H9 (cell line): Measurements from ENCODE around the gene RYR3. TPM values are rescaled to one million over a fixed set of nuclear protein-coding genes. Genes with fewer than 3 reads are reported as not detected.

Source experiments
- DNase-seq: peaks from one replicate; pipeline ENCODE4 v3.0.0-alpha.2; 2017
- H2AFZ ChIP-seq: one replicate; pipeline ENCODE4 v1.6.1; 2013; ENCODE audit warnings: mild to moderate bottlenecking, low read length, control low read depth, moderate library complexity
- H2AK5ac ChIP-seq: 2 replicates; pipeline ENCODE4 v1.6.1; 2013; ENCODE audit warnings: low read length, control low read depth, mixed read lengths; ENCODE audit not compliant: insufficient read length
- H2BK120ac ChIP-seq: one replicate; pipeline ENCODE4 v1.6.1; 2013; ENCODE audit warnings: low read depth, mild to moderate bottlenecking, low read length, control low read depth, inconsistent platforms; ENCODE audit not compliant: poor library complexity, severe bottlenecking
- H2BK12ac ChIP-seq: 2 replicates; pipeline ENCODE4 v1.6.1; 2013; ENCODE audit warnings: low read length, control low read depth, mixed read lengths, low read depth; ENCODE audit not compliant: insufficient read length
- H2BK15ac ChIP-seq: 2 replicates; pipeline ENCODE4 v1.6.1; 2013; ENCODE audit warnings: low read depth, low read length, control low read depth
- H2BK20ac ChIP-seq: one replicate; pipeline ENCODE4 v1.6.1; 2013; ENCODE audit warnings: low read depth, mild to moderate bottlenecking, low read length, control low read depth, inconsistent platforms; ENCODE audit not compliant: poor library complexity, severe bottlenecking
- H2BK5ac ChIP-seq: 2 replicates; pipeline ENCODE4 v1.6.1; 2013; ENCODE audit warnings: low read length, control low read depth, mixed read lengths; ENCODE audit not compliant: insufficient read length
- H3K14ac ChIP-seq: 2 replicates; pipeline ENCODE4 v1.6.1; 2013; ENCODE audit warnings: low read length, control low read depth; ENCODE audit not compliant: insufficient read depth
- H3K18ac ChIP-seq: 2 replicates; pipeline ENCODE4 v1.6.1; 2013; ENCODE audit warnings: low read depth, mild to moderate bottlenecking, mixed read lengths, low read length, control low read depth; ENCODE audit not compliant: insufficient read length
- H3K23ac ChIP-seq: 2 replicates; pipeline ENCODE4 v1.6.1; 2013; ENCODE audit warnings: low read length, control low read depth, mixed read lengths, low read depth; ENCODE audit not compliant: insufficient read length
- H3K23me2 ChIP-seq: 2 replicates; pipeline ENCODE4 v1.6.1; 2013; ENCODE audit warnings: low read depth, mild to moderate bottlenecking, mixed read lengths, low read length, control low read depth; ENCODE audit not compliant: insufficient read length, poor library complexity, severe bottlenecking
- H3K27ac ChIP-seq: 2 replicates; pipeline ENCODE4 v1.5.1; 2013; ENCODE audit warnings: low read length, control low read depth, mixed read lengths, low read depth; ENCODE audit not compliant: insufficient read length
- H3K27me3 ChIP-seq: 2 replicates; pipeline ENCODE4 v1.6.1; 2013; ENCODE audit warnings: low read length, control low read depth, inconsistent platforms; ENCODE audit not compliant: insufficient read depth
- H3K4ac ChIP-seq: 2 replicates; pipeline ENCODE4 v1.6.1; 2013; ENCODE audit warnings: low read depth, mild to moderate bottlenecking, control low read depth, inconsistent platforms, low read length, moderate library complexity
- H3K4me1 ChIP-seq: 2 replicates; pipeline ENCODE4 v1.6.1; 2013; ENCODE audit warnings: low read length, control low read depth, inconsistent platforms; ENCODE audit not compliant: insufficient read depth
- H3K4me2 ChIP-seq: 2 replicates; pipeline ENCODE4 v1.6.1; 2013; ENCODE audit warnings: low read length, control low read depth, mixed read lengths; ENCODE audit not compliant: insufficient read length, insufficient read depth
- H3K56ac ChIP-seq: 2 replicates; pipeline ENCODE4 v1.6.1; 2013; ENCODE audit warnings: low read depth, mild to moderate bottlenecking, mixed read lengths, low read length, control low read depth; ENCODE audit not compliant: insufficient read length
- H3K79me1 ChIP-seq: 2 replicates; pipeline ENCODE4 v1.6.1; 2013; ENCODE audit warnings: low read depth, mild to moderate bottlenecking, moderate library complexity, low read length, control low read depth, inconsistent platforms; ENCODE audit not compliant: insufficient read depth, poor library complexity, severe bottlenecking
- H3K79me2 ChIP-seq: 2 replicates; pipeline ENCODE4 v1.6.1; 2013; ENCODE audit warnings: low read length, control low read depth, inconsistent platforms; ENCODE audit not compliant: insufficient read depth
- H3K9ac ChIP-seq: 2 replicates; pipeline ENCODE4 v1.6.1; 2013; ENCODE audit warnings: low read length, control low read depth, mixed read lengths; ENCODE audit not compliant: insufficient read length; ENCODE audit errors: extremely low read depth
- H3K9me3 ChIP-seq: one replicate; pipeline ENCODE4 v1.6.1; 2013; ENCODE audit warnings: low read depth, low read length, inconsistent platforms; ENCODE audit not compliant: control insufficient read depth
- H3T11ph ChIP-seq: one replicate; pipeline ENCODE4 v1.6.1; 2013; ENCODE audit warnings: mild to moderate bottlenecking, low read length, control low read depth, inconsistent platforms
- H4K20me1 ChIP-seq: one replicate; pipeline ENCODE4 v1.6.1; 2013; ENCODE audit not compliant: control insufficient read depth, insufficient read length, insufficient read depth
- H4K5ac ChIP-seq: 2 replicates; pipeline ENCODE4 v1.6.1; 2013; ENCODE audit warnings: low read depth, mild to moderate bottlenecking, mixed read lengths, low read length, control low read depth; ENCODE audit not compliant: insufficient read length
- H4K8ac ChIP-seq: replicated peaks from 2 replicates; pipeline ENCODE4 v1.6.1; 2013; ENCODE audit warnings: low read length, control low read depth, mixed read lengths, low read depth; ENCODE audit not compliant: insufficient read length
- H4K91ac ChIP-seq: 2 replicates; pipeline ENCODE4 v1.6.1; 2013; ENCODE audit warnings: low read depth, mild to moderate bottlenecking, moderate library complexity, mixed read lengths, low read length, control low read depth; ENCODE audit not compliant: insufficient read length
- H3K27ac Mint-ChIP-seq, 3 experiments: 2 replicates in 2 of 3; 3 replicates in 1 of 3; pipeline ENCODE4 v1.8.0; 2020 to 2021; ENCODE audit warnings: mixed read lengths in 3 of 3, mild to moderate bottlenecking in 1 of 3, moderate library complexity in 1 of 3
- H3K27me3 Mint-ChIP-seq: 2 replicates; pipeline ENCODE4 v1.8.0; 2021; ENCODE audit warnings: low read depth, mild to moderate bottlenecking, moderate library complexity, mixed read lengths
- H3K36me3 Mint-ChIP-seq, 3 experiments: 2 replicates in 2 of 3; 3 replicates in 1 of 3; pipeline ENCODE4 v1.8.0; 2020 to 2021; ENCODE audit warnings: low read depth in 3 of 3, mixed read lengths in 3 of 3; ENCODE audit not compliant: insufficient read depth in 1 of 3
- H3K4me1 Mint-ChIP-seq, 2 experiments: 2 replicates each; pipeline ENCODE4 v1.8.0; 2020; ENCODE audit warnings: mixed read lengths in 2 of 2
- H3K4me3 Mint-ChIP-seq, 2 experiments: 2 replicates in 1 of 2; 3 replicates in 1 of 2; pipeline ENCODE4 v1.8.0; 2020 to 2021; ENCODE audit warnings: mild to moderate bottlenecking in 2 of 2, mixed read lengths in 2 of 2, moderate library complexity in 1 of 2
- H3K9me3 Mint-ChIP-seq, 2 experiments: 2 replicates in 1 of 2; 3 replicates in 1 of 2; pipeline ENCODE4 v1.8.0; 2020; ENCODE audit warnings: mild to moderate bottlenecking in 2 of 2, mixed read lengths in 2 of 2, moderate library complexity in 1 of 2
- CTCF ChIP-seq: fragments of 200-600 bp; sonication (generic); conservative IDR thresholded peaks from 3 replicates; pipeline ENCODE4 v1.8.0; 2021; ENCODE audit warnings: antibody characterized with exemption, mild to moderate bottlenecking
- WGBS: extraction: QIAGEN DNeasy Blood & Tissue Kit; methylation state at CpG from one replicate; pipeline ENCODE4 v1.1.7; 2013; ENCODE audit warnings: missing lambda C conversion rate, low lambda C conversion rate, mixed read lengths; ENCODE audit not compliant: insufficient read length; ENCODE audit errors: extremely low coverage; 5-methylcytosine and 5-hydroxymethylcytosine counted together
- total RNA-seq: library from RNA; stranded (reverse); gene quantifications from 2 replicates; pipeline ENCODE4 v1.2.1, GENCODE V29; 2021

Gene RYR3
- total RNA-seq, 1 experiment from 2014 or later: 0.85 TPM

- Mint-ChIP-seq H3K9me3 (peaks cover 0 to 3% of the 10 kb centered on the region in 2 experiments; a peak in 1 of 5 replicates), H3K4me1 (peaks cover 31 to 32% of the 10 kb centered on the region in 2 experiments), H3K4me3 (no peak overlapping the region), H3K27me3 (peaks cover 19% of the 10 kb centered on the region), H3K36me3 (peaks cover 2 to 4% (median 3%) of the 10 kb centered on the region in 3 experiments; a peak in 4 of 7 replicates), H3K27ac (no peak overlapping the region)
- Histone ChIP-seq H2BK15ac (no peak overlapping the region), H2BK20ac (no peak overlapping the region), H3K79me2 (no peaks in the 10 kb centered on the region), H3K27ac (no peak overlapping the region), H3K23ac (no peak overlapping the region), H3K4me2 (no peak overlapping the region), H3K18ac (no peak overlapping the region), H3K23me2 (no peaks in the 10 kb centered on the region), H3K4ac (no peak overlapping the region), H3K9ac (no peak overlapping the region), H4K8ac (no peak overlapping the region), H2BK5ac (no peak overlapping the region), H2AFZ (no peak overlapping the region), H3K9me3 (no peaks in the 10 kb centered on the region), H4K20me1 (no peaks in the 10 kb centered on the region), H2AK5ac (no peak overlapping the region), H3K56ac (no peak overlapping the region), H2BK120ac (no peak overlapping the region), H3K79me1 (no peaks in the 10 kb centered on the region), H3K14ac (no peak overlapping the region), H2BK12ac (no peak overlapping the region), H3K4me1 (peaks cover 8% of the 10 kb centered on the region), H3T11ph (no peak overlapping the region), H4K5ac (no peak overlapping the region), H4K91ac (no peak overlapping the region), H3K27me3 (no peaks in the 10 kb centered on the region)
- TF ChIP-seq CTCF: no peak
- DNase-seq: no peak
- no CpG with 5 or more reads among the region's 1 CpG for WGBS
These were observed 526.5 kb downstream of the RYR3 start for GRCh38 chr15:33837294-33837693.
